GM21825 (cell line): ENCODE data around the gene PITPNM2.

Experiments used
- ATAC-seq: cut with Tn5 transposase; IDR thresholded peaks from one replicate; pipeline ENCODE4 v1.9.1; 2021; ENCODE audit warnings: mild to moderate bottlenecking, moderate library complexity; ENCODE audit not compliant: unreplicated experiment

PITPNM2 gene

DNA sequence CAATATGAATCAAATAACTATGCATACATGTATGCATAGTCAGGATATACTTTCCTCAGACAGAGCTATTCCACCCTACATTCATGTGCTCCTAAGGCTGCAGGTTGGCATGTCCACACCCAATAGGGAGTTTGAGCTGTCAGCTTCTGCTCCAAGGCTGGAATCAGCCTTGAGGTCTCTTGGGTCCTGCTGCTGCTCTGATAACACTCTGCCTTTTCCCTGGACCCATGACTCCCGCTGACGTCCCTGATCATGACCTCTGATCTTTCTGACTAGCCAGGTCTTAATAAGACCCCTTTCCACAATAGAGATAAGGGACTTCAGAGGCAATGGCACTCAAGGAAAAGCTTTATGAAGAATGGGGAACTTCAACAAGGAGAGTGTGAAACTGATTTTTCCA lies 5.7 kb downstream of the PITPNM2 start:
- ATAC-seq = no peak

DNA sequence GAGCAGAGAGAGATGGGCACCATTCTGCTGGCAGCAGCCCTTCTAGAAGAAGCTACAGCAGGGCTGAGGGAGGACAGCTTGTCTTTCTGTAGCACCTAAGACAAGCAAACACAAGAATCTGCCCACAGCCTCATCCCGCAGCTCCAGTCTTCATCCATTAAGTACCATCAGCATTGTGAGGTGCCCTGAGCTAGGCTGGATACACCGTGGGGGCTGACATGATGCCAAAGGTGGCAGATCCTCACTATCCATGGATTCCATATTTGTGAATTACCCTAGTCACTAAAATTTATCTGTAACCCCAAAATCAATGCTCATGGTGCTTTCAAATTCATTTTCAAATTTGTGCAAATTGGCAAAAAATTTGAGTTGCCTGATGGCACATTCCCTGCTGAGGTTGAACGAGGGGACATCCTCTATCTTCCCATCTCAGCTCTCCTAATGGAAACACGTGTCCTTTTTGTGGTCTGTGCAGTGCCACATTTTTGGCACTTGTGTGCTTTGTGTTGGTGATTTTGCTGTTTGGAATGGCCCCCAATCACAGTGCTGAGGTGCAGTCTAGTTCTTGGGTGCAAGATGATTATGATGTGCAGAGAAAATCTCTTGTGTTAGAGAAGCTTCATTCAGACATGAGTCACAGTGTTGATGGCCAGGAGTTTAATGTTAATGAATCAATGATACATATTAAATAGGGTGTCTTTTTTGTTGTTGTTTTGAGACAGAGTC lies 7.0 kb downstream of the PITPNM2 start:
- ATAC-seq = no peak

DNA sequence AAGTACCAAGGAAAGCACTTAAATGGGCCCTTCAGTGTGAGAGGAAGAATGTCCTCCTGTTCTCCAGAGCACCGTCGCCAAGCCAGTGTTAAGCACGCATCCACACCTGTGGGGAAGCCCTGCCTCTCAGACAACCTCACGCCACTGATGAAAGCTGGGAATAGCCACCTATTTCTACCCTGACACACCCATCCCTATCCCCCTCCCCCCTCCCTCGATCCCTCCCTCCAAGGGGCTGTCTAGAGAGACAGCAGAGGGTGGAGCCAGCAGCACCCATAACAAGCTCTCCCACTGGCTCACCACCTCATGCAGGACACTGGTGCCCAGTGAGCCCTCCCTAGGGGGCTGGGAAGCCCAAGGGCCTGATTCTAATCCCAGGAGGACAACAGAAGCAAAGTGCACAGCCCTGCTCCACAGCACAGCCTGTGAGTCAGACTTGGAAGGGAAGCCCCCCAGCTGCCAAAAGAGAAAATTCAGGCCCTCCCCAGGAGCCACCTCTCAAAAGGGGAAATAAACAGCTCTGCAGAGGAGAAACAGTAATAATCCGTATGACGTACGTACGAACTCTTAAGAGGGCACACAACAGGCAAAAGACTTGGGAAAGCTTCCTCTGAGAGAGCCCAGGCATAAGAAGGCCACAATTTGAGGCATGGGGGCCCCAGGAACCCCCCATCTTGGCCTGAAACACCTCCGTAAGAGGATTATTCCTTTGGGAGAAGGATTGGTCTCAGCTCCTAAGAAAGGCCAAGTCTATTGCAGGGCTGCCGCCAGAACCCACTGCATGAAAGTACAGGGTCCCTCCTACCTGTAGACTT lies 7.8 kb downstream of the PITPNM2 start:
- ATAC-seq = no peak

DNA sequence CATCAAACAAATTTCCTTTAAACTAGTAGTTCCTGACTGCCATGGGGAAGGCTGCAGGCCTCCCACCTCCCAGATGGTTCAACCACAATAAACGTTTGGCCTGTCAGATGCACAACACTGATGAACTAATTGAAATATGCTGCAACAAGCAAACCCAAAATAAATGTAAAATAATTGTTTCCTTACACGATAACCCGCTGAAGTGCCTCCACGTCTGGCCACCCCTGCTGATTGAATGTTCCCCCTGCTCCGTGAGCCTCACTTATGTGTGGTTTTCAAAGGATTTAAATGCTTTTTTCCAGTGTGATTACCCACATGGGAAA lies 8.4 kb downstream of the PITPNM2 start:
- ATAC-seq = no peak

DNA sequence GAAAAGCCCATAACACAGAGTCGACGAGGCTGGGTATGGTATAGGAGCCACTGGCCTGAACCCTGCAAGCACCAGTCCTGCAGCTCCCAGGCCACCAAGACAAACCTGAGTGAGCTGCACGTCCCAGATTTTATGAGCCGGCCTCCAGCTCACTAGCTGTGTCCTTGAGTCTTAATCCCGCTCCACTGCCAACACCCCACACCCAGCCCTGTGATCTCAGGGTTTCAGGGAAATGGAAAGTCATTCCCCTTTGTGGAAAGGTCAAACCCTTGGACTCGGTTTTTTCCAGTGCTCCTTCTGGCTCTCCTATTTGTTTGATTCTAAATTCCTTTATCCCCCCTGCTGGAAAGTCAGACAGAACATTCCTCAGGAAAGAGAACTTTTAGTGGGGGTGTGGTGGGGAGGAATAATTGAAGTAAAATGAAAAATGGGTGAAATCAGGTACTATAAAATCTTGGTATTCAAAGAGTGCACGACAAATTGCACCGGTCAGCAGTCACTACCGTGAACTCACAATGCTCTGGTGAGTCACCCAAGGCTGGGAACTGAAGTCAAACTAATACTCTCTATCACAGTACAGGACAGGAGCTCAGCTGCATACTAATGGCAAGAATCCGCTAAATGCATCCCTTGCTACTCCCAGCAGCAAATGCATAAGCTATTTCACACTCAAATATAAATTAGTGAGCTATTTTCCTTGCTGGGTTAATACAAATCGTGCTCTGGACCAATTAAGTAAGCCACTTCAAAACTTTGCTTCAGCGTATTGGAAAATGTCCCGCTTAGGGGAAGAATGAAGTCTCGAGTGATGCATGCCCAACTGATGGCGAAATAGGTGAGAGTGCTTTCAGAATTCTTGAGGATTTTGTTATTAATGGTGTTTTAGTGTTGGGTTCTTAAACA lies 9.0 kb downstream of the PITPNM2 start:
- no peak for ATAC-seq

DNA sequence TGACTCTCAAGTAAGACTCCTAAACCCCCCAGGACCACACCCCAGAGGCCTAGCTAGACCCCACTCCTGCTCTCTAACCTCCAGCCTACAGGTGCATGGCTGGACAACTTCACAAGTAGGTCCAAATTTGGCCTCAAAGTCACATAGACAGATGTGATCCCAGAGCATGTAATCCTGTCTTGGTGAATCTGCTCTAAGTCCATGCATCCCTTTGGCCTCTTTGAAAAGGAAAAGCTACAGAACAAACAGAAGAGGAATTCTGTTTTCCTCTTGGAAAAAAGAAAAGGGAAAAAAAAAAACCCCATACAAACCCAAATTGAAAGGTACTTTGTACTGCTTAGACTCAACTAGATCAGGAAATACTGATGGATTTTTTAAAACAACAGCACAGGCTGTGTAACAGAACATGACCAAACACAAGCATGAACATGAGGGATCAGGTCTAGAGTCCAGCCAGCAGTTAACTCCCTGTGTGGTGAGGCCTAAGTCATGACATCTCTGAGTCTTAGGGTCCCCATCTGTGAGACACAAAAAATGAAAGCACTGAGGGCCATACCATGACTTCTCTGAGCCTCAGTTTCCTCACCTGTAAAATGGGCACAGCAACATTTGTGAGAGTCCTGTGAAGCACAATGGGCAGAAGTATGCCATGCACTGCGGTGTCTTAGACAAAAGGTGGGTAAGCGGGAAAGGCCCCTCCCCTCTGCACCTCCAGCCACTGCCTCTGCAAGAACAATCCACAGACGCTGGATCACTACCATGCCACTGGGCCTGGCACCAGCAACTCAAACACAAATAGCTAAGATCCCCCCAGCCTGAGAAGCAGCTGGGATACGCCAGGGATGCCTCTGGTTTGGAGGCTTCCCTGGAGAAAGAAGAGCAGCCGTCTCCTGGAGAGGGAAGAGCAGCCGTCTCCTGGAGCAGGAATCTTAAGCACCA lies 9.9 kb downstream of the PITPNM2 start:
- no peak for ATAC-seq

DNA sequence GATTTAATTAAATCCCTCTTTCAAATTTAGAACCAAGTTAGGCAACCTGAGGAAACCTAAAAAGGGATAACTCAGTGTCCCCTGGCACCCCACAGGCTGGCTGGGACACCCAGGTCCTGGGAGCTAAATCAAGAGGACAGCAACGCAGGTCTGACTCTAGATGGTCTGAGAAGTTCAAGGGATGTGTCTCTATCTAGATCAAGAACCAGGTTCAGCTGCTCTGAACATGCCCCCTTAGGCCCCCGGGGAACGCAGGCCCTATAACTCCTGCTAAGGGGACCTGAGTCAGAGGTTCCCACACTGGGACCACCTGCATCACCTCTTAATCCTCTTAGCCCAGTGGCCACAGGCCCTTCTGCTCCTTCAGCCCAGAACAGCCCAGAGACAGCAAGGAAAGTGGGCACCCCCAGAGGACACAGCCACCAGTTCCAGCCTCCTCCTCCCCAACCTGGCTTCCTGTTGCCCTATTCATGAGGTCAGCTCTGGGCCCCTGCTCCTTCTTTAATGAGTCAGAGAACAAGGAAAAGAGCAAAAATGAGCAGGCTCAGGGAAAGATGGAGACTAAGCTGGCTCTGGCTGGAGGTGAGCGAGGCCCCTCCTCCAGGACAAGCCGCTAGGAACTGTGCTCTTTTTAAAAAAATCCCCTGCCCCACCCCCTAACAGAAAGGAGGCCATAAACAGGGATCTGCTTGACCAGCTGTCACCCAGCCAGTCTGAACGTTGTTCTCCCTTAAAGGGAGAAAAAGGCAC lies 10.8 kb downstream of the PITPNM2 start:
- ATAC-seq = no peak

DNA sequence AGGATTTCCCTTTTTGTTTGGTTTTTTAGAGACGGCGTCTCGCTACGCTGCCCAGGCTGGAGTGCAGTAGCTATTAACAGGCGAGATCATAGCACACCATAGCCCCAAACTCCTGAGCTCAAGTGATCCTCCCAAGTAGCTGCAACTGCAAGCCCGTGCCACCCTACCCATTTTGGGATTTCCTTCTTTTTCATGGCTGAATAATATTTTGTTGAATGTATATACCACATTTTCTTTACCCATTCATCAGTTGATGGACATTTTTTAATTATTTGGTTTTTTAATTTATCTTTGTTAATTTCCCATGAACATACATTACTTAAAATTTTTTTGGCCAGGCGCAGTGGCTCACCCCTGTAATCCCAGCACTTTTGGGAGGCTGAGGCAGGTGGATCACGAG lies 15.2 kb downstream of the PITPNM2 start:
- ATAC-seq = no peak

DNA sequence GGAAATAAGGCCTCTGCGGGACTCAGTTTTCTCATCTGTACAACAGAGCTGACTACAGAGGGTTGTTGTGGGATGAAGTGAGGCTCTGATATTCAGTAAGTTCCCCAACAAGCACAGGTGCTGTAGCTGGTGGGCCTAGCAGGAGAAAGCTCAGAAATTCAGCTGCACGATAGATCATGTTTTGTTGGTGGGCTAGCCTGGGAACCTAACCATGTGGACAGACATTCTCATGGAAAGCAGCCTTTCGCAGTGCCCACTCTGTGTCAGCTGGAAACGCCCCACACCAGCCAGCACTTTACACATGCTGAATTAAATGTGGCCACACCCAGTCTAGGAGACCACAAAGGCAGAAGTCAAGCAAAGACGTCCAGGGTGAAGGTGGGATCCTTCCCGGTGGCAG lies 16.1 kb downstream of the PITPNM2 start:
- no peak for ATAC-seq

DNA sequence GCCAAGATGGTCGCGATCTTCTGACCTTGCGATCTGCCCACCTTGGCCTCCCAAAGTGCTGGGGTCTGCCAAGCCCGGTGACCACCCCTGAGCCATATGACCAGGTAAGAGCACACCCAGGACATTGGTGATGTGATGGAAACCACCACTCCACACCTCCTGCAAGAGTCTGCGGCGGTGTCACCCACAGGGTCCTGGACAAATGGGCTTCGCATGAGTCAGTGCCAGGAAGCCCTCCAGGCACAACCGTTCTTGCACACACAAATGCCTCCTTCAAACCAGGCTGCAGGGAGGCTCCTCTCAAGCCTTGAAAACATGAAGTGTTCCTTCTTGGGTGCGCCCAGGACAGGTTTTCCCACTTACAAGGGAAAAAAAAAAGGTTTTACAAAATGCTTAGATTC lies 16.6 kb downstream of the PITPNM2 start:
- no peak for ATAC-seq

DNA sequence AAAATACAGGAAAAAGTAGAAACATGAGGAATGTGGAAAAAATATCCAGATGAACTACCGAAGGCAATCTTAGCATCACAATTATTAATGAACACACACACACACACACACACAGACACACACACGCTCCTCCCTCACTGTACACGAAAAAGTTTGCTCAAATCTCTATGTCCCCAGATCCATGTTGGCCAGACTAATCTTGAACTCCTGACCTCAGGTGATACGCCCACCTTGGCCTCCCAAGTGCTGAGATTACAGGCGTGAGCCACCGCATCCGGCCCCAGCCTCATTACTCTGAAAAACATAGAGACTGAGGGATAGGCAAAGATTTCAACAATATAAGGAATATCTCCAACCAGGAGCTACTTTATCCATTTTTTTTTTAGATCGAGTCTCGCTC lies 17.2 kb downstream of the PITPNM2 start:
- ATAC-seq = no peak

DNA sequence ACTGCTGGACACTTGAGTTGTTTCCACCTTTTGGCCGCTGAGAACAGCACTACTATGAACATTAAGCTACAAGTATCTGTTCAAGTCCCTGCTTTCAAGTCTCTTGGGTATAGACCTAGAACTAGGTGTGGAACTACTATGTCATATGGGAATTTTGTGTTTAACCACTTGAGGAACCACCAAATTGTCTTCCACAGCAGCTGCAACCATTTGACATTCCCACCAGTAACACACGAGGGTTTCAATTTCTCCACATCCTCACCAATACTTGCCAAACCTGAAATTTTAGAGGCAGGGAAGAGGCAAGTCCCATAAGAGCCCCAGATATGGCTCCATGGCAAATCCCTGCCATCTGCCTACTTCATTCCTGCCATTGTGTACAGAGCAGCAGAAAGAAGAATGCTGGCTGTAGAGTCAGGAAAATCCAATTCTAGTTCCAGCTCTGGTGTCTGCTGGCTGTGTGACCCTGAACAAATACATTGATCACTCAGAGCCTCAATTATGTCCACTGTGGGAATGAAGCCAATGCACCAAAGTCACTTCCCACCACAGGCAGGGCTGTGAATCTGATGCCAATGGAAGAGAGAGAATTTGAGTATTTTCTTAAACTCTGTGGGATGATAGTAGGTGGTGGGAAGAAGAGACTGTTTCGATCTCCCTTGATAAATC lies 17.8 kb downstream of the PITPNM2 start:
- no peak for ATAC-seq

DNA sequence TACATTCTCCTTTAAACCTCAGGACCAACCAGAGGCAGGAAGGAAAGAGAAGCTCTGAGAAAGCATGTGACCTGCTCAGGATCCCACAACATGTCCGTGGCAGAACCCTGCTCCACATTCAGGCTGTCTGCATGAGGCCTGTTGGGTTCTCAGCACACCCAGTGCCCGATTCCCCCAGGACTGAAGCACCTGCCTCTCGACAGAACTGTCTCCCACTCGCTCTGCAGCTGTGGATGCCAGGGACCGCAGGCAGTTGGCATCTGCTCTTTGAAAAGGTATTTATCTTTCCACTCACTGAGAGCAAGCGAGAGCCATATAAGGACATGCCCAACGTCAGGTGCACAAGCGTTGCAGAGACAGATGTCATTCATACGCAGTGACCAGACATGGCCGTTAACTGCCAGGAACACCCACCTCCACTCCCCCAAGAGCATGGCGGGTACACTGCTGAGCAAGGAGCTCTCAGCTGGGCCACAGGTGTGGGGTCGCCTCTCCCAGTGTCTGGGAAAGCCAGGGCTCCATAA lies 18.9 kb downstream of the PITPNM2 start:
- ATAC-seq = no peak

DNA sequence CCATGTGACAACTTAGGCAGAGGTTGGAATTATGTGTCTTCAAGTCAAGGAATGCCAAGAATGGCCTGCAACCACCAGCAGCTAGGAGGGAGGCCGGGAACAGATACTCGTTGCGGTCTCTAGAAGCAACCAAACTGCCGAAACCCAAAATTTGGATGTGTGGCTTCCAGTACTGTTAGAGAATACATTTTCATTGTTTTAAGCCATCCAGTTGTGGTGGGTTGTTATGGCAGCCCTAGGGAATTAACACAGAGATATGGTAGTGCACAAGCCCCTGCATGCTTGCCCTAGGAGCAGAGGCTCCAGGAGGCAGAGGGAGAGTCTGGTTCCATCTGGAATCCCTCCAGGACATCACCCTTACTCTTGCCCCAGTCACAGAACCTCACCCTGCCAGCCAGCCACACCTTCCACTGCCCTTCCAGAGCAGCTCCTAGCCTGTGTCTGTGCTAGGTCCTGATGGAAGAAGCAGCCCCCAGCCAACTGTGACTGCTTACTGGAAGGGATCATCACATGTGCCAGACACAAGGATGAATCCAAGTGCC lies 19.5 kb downstream of the PITPNM2 start:
- no peak for ATAC-seq

DNA sequence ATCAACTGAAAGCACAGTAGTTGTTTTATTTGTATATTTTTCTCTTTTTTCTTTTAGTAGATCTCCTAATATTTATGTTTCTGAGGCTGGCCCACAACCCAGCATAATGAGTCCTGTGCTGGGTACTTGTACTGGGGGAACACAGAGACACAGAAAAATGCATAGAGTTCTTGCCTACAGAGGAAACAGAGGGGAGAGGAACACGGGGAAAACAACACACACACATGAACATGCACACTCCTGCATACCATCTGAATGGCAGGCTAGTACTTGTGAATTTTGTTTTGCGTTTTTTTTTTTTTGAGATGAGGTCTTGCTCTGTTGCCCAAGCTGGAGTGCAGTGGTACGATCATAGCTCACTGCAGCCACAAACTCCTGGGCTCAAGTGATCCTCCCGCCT lies 21.3 kb downstream of the PITPNM2 start:
- no peak for ATAC-seq

DNA sequence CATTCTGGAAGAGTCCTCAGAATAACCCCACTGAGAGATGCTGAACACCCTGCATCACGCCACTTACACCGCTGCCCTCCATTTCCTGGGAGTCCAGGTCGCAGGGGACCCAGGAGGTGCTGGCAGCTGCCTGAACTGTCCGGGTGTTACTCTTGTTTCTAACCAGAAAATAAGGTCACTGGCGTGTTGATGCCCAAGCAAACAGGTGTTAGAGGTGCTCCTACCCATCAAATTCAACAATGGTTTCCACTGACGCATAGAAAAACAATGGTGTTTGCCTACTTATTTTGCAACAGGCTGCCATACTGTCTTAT lies 23.8 kb downstream of the PITPNM2 start:
- ATAC-seq = no peak

DNA sequence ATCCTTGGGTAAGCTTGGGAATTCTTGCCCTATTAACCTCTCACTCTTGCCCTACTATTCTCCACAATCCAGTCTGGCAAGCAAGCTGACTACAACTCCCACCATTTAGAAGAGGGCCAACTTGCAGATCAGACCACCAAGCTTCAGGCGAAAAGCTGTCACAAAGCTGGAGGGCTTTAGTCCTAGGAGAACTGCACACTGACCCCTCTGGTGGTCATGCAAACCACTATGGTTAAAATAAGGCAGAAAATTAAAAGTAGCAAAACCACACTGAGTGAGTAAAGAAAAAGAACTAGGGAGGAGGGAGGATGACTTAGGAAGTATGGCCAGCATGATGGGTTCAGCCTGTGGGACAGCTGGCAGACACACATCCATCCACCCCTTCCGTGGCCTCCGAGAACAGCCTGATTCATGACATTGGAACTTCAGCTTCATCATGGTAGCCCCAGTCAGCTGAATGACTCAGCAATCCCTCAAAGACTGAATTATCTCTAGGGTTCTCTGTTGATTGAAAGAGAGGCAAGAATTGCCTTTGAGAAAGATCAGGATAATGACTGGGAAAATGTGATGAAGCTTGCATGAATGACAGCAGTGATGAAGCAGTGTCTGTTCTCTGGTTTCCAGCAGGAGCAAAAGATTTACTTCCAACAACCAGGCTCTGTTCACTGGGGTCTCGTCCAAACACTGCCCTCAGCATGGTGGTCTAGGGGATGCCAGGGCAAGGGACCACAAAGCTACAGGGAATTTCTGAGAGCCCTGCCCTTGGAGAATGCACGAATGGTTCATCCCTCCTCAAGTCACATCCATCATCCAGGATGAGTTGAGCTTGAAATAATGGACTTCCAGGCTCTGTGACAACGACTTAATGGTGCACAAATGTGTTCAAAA lies 24.4 kb downstream of the PITPNM2 start:
- ATAC-seq = no peak

DNA sequence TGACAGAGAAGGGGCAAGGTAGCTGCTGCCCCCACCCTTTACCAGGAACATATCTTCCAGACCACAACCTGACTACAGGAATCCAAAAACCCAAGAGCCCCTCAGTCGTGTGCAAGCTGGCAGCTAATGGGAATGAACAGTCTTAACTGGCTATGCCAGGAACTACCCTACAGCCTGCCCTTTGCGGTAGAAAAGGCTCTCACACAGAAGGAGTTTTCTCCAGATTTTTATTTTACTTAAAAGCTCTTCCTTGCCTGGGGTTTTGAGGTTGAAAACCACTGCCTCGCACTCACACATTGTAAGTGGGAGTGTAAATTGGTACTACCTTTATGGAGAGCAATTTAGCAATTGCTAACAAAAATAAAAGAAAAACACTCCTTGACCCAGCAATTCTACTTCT lies 28.3 kb downstream of the PITPNM2 start:
- ATAC-seq = no peak
